Measurements from ENCODE around the gene GPRC5A. TPM values are rescaled to one million over a fixed set of nuclear protein-coding genes. Genes with fewer than 3 reads are reported as not detected.

Gene GPRC5A
- total RNA-seq, 3 donors from 2014 or later (not counting 1 experiment from before 2014, with no cell fraction given), result 0.09 to 0.28 TPM; not detected in 1

DNA sequence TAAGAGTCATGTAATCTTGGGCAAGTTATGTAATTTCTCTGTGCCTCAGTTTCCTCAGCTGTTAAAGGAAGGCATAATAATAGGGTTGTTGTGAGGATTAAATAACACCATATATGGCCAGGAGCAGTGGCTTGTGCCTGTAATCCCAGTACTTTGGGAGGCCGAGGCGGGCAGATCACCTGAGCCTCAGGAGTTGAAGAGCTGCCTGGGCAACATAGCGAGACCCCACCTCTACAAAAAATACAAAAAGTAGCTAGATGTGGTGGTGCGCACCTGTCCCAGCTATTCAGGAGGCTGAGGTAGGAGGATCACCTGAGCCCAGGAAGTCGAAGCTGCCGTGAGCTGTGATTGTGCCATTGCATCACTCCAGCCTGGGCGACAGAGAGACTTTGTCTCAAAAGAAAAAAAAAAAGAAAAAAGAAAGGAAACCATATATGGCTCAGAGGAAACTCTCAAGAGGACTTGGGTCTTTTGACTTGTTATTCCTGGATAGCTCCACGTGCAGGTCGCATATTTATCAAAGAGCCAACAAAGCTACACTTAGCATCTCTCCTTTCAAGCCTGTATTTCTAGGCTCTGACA is 6.9 kb downstream of the GPRC5A start:
- DNase-seq (no peak), ATAC-seq (no peak)
- no peaks in the 10 kb centered on the region for H3K4me1 Mint-ChIP-seq
- H3K36me3 ChIP-seq (ENCODE audit: control insufficient read depth, insufficient read depth, low read length), result no peaks in the 10 kb centered on the region
- no peaks in the 10 kb centered on the region for H3K36me3 Mint-ChIP-seq
- 89% methylated on average over 8 of the region's 9 CpGs for WGBS (ENCODE audit: insufficient coverage)
- no peaks in the 10 kb centered on the region for H3K4me1 ChIP-seq (ENCODE audit: control insufficient read depth, insufficient read depth, low read length)
- intact Hi-C loops (cut with micrococcal nuclease), result loop anchor here (10.0 kb wide), 1 partner anchor 113 kb away; the partner anchor contains the start of gene APOLD1
- no peak overlapping the region for H3K4me3 Mint-ChIP-seq
- no peaks in the 10 kb centered on the region for H3K9me3 ChIP-seq (ENCODE audit: control insufficient read depth, insufficient read depth, low read length)
- H3K4me3 ChIP-seq (ENCODE audit: low read length), result no peak overlapping the region
- no peak overlapping the region for H3K27ac Mint-ChIP-seq
- H3K27me3 Mint-ChIP-seq (ENCODE audit: low read depth in 2 of 2), result peaks cover 17 to 28% of the 10 kb centered on the region in 2 donors
- no peak overlapping the region for H3K27ac ChIP-seq (ENCODE audit: low read length)
- TF ChIP-seq CTCF (IDR thresholded peaks at IDR 0.05), result no peak
- no peaks in the 10 kb centered on the region for H3K27me3 ChIP-seq (ENCODE audit: control insufficient read depth, insufficient read depth, low read length)
- H3K9me3 Mint-ChIP-seq, result no peaks in the 10 kb centered on the region

DNA sequence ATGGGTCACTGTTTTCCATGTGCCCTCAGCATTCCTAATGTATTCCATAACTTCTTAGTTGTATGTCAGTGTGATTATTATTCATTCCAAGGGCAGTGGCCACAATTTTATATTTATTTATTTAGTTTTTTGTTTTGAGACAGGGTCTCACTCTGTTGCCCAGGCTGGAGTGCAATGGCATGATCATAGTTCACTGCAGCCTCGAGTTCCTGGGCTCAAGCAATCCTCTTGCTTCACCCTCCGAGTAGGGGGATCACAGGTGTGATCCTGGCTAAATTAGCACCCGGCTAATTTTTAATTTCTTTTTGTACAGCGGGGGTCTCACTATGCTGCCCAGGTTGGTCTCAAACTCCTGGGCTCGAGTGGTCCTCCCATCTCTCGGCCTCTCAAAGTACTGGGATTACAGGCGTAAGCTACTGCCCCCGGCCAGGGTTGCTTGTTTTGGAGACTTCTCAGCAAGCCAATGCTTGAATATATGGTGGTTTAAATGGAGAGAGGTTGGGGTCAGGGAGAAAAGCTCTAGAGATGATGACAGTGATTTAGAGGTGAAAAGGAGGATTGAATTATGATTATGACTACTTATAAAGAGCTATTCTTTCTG is 7.6 kb downstream of the GPRC5A start:
- 84% methylated on average over 8 of the region's 8 CpGs for whole genome bisulfite sequencing (ENCODE audit: insufficient coverage)
- intact Hi-C loops (cut with micrococcal nuclease), result loop anchor here (10.0 kb wide), 1 partner anchor 114 kb away; the partner anchor contains the start of gene APOLD1
- no peak overlapping the region for H3K27ac Mint-ChIP-seq

DNA sequence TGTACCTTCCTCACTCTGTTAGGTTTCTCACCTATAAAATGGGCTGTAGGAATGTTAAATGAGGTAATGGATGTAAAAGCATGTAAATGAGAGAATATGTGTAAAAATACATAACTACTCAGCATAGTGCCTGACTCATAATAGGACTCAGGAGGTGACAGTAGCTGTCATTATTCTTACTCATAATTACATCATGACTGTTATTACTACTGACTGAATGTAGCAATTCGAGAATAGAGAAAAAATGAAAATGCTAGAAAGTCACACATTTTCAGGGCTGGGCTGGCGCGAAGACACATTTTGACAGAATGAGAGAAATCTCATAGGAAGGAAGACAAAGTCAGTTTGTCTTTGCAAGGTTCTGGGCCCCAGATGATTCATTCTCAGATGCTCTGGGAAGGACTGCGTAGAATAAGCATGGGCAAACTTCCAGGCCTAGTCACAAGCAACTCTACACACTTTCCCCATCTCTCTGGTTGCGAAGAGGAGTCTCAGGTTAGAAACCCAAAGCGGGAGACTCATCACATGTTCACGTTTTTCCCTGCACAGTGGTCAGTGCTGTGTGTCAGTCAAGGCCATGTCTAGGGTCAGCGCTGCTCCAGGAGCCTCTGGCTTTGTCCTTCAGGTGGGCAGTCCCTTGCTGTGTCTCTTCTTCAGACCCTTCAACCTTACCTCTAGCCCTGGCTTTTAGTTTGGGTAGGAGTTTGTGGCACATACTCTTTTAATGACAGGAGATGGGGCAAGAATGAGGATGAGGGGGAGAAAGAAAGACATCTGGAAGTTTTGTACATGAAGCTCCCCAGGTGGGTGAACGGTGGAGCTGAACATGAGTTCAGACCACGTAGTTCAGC is 8.4 kb downstream of the GPRC5A start:
- Mint-ChIP-seq H3K27me3 (ENCODE audit: low read depth in 2 of 2) (peaks cover 17 to 24% of the 10 kb centered on the region in 2 donors), H3K4me3 (no peak overlapping the region), H3K36me3 (no peaks in the 10 kb centered on the region), H3K9me3 (no peaks in the 10 kb centered on the region), H3K27ac (no peak overlapping the region), H3K4me1 (no peaks in the 10 kb centered on the region)
- Histone ChIP-seq H3K27ac (ENCODE audit: low read length) (no peak overlapping the region), H3K36me3 (ENCODE audit: control insufficient read depth, insufficient read depth, low read length) (no peaks in the 10 kb centered on the region), H3K27me3 (ENCODE audit: control insufficient read depth, insufficient read depth, low read length) (no peaks in the 10 kb centered on the region), H3K9me3 (ENCODE audit: control insufficient read depth, insufficient read depth, low read length) (no peaks in the 10 kb centered on the region), H3K4me3 (ENCODE audit: low read length) (no peak overlapping the region), H3K4me1 (ENCODE audit: control insufficient read depth, insufficient read depth, low read length) (no peaks in the 10 kb centered on the region)
- ATAC-seq (no peak), DNase-seq (no peak)
- 73% methylated on average over 10 of the region's 10 CpGs for WGBS (ENCODE audit: insufficient coverage)
- intact Hi-C loops (cut with micrococcal nuclease), result loop anchor here (10.0 kb wide), 1 partner anchor 115 kb away; the partner anchor contains the start of gene APOLD1
- TF ChIP-seq CTCF (IDR thresholded peaks at IDR 0.05), result no peak

More for the DNA sequence above, 7.6 kb downstream of the GPRC5A start:
- no peak for ATAC-seq
- Mint-ChIP-seq H3K27me3 (ENCODE audit: low read depth in 2 of 2) (peaks cover 17 to 24% of the 10 kb centered on the region in 2 donors), H3K4me3 (no peak overlapping the region), H3K4me1 (no peaks in the 10 kb centered on the region), H3K9me3 (no peaks in the 10 kb centered on the region), H3K36me3 (no peaks in the 10 kb centered on the region)
- Histone ChIP-seq H3K27me3 (ENCODE audit: control insufficient read depth, insufficient read depth, low read length) (no peaks in the 10 kb centered on the region), H3K27ac (ENCODE audit: low read length) (no peak overlapping the region), H3K36me3 (ENCODE audit: control insufficient read depth, insufficient read depth, low read length) (no peaks in the 10 kb centered on the region), H3K4me3 (ENCODE audit: low read length) (no peak overlapping the region), H3K9me3 (ENCODE audit: control insufficient read depth, insufficient read depth, low read length) (no peaks in the 10 kb centered on the region), H3K4me1 (ENCODE audit: control insufficient read depth, insufficient read depth, low read length) (no peaks in the 10 kb centered on the region)
- DNase-seq, result no peak
- no peak for TF ChIP-seq CTCF (IDR thresholded peaks at IDR 0.05)
